GM12878 (cell line): ENCODE measurements around the gene FOXJ1. TPM values are rescaled to one million over a fixed set of nuclear protein-coding genes. Genes with fewer than 3 reads are reported as not detected.

Experiments used
- ASH2L ChIP-seq: fragments of 300-600, 200-600 bp; sonication (generic); IDR thresholded peaks from 2 replicates; pipeline ENCODE4 v1.6.1; 2017; ENCODE audit warnings: low read depth, mild to moderate bottlenecking, borderline replicate concordance
- BMI1 ChIP-seq: fragments of 450-650 bp; IDR thresholded peaks from 2 replicates; pipeline ENCODE4 v1.6.1; 2016; ENCODE audit warnings: mild to moderate bottlenecking, moderate library complexity, borderline replicate concordance
- CBX5 ChIP-seq: sonication (generic); IDR thresholded peaks from 2 replicates; pipeline ENCODE4 v1.6.1; 2016; ENCODE audit warnings: low read depth, moderate library complexity, mild to moderate bottlenecking, inconsistent platforms
- CREB1 ChIP-seq: IDR thresholded peaks from 2 replicates; pipeline ENCODE4 v1.6.1; 2012; ENCODE audit warnings: low read depth, mild to moderate bottlenecking, inconsistent platforms
- FOXM1 ChIP-seq: IDR thresholded peaks from 2 replicates; pipeline ENCODE4 v1.6.1; 2012; ENCODE audit warnings: low read depth, mild to moderate bottlenecking, inconsistent platforms, low read length, moderate library complexity
- IRF4 ChIP-seq: IDR thresholded peaks from 2 replicates; pipeline ENCODE4 v1.6.1; 2011; ENCODE audit warnings: low read depth, low read length
- KDM1A ChIP-seq: fragments of 200-600 bp; sonication (generic); IDR thresholded peaks from 2 replicates; pipeline ENCODE4 v1.6.1; 2016; ENCODE audit warnings: borderline replicate concordance
- MEF2A ChIP-seq: IDR thresholded peaks from 2 replicates; pipeline ENCODE4 v1.6.1; 2011; ENCODE audit warnings: low read depth, mild to moderate bottlenecking, low read length, moderate library complexity; ENCODE audit not compliant: insufficient read depth
- MTA2 ChIP-seq: fragments of 450-650 bp; IDR thresholded peaks from 2 replicates; pipeline ENCODE4 v1.6.1; 2016; ENCODE audit warnings: low read depth, mild to moderate bottlenecking, moderate library complexity
- NFYB ChIP-seq: IDR thresholded peaks from 2 replicates; pipeline ENCODE4 v1.6.1; 2011; ENCODE audit warnings: low read depth, mild to moderate bottlenecking, low read length, improper control_type of control experiment, moderate library complexity; ENCODE audit not compliant: insufficient read depth
- POU2F2 ChIP-seq: IDR thresholded peaks from 3 replicates; pipeline ENCODE4 v1.6.1; 2011; ENCODE audit warnings: low read depth, mild to moderate bottlenecking, low read length, borderline replicate concordance
- SIX5 ChIP-seq: IDR thresholded peaks from 2 replicates; pipeline ENCODE4 v1.6.1; 2011; ENCODE audit warnings: mild to moderate bottlenecking, low read depth, low read length, moderate library complexity; ENCODE audit not compliant: severe bottlenecking
- SREBF2 ChIP-seq: IDR thresholded peaks from 2 replicates; pipeline ENCODE4 v1.6.1; 2012; ENCODE audit warnings: mild to moderate bottlenecking, low read length
- STAT3 ChIP-seq: IDR thresholded peaks from 2 replicates; pipeline ENCODE4 v1.6.1; 2011; ENCODE audit warnings: low read depth, low read length, improper control_type of control experiment
- TCF3 ChIP-seq: IDR thresholded peaks from 2 replicates; pipeline ENCODE4 v1.6.1; 2012; ENCODE audit warnings: low read depth, mild to moderate bottlenecking, low read length, borderline replicate concordance; ENCODE audit not compliant: insufficient read depth
- ZBED1 ChIP-seq: IDR thresholded peaks from 2 replicates; pipeline ENCODE4 v1.6.1; 2016; ENCODE audit warnings: borderline replicate concordance
- ZSCAN29 ChIP-seq: fragments of 450-650 bp; IDR thresholded peaks from 2 replicates; pipeline ENCODE4 v1.6.1; 2017; ENCODE audit warnings: mild to moderate bottlenecking, moderate library complexity
- polyA plus RNA-seq, 11 experiments: library from polyadenylated mRNA; depleted of rRNA in 4 of 11; unstranded in 6 of 11; stranded (reverse) in 5 of 11; fragments of >200 nt; fragmentation: Nextera tagmentation in 4 of 11; fragmentation: Illumina TruSeq in 1 of 11; extraction: Ambion mirVana in 4 of 11; extraction: Trizol in 1 of 11; gene quantifications; 1 replicate in 1 of 11; 2 replicates in 10 of 11; pipeline versions ENCODE4 v1.2.1 to v1.2.3, GENCODE V29; 2011 to 2016; ENCODE audit warnings: inconsistent platforms in 2 of 11, missing spikeins in 2 of 11, low read depth in 1 of 11
- total RNA-seq, 4 experiments: library from RNA; depleted of rRNA in 3 of 4; stranded (reverse); fragments of >200 nt in 3 of 4; fragmentation: Illumina TruSeq in 1 of 4; extraction: Trizol in 1 of 4; gene quantifications; 2 replicates each; pipeline versions ENCODE4 v1.2.1 to v1.2.3, GENCODE V29; 2013 to 2021
- TF ChIP-seq, protein P1 (sequence below): IDR thresholded peaks from 2 replicates; pipeline ENCODE4 v1.6.1; 2012; ENCODE audit warnings: mild to moderate bottlenecking, low read depth, low read length
- TF ChIP-seq, protein P2 (sequence below): IDR thresholded peaks from 2 replicates; pipeline ENCODE4 v1.6.1; 2012; ENCODE audit warnings: low read depth, low read length, improper control_type of control experiment
- TF ChIP-seq, protein P3 (sequence below): IDR thresholded peaks from 2 replicates; pipeline ENCODE4 v1.6.1; 2011; ENCODE audit warnings: borderline replicate concordance, low read depth, mild to moderate bottlenecking, moderate library complexity, low read length; ENCODE audit not compliant: insufficient read depth, poor library complexity, severe bottlenecking
- TF ChIP-seq, protein P4 (sequence below): fragments of 150-350 bp; IDR thresholded peaks from 2 replicates; pipeline ENCODE4 v1.6.1; 2016; ENCODE audit warnings: low read depth, low read length

FOXJ1 gene
- total and polyA plus RNA-seq, 10 of the 15 experiments (the other 5 are each of a cell fraction or from before 2014, with no cell fraction given), result not detected

DNA sequence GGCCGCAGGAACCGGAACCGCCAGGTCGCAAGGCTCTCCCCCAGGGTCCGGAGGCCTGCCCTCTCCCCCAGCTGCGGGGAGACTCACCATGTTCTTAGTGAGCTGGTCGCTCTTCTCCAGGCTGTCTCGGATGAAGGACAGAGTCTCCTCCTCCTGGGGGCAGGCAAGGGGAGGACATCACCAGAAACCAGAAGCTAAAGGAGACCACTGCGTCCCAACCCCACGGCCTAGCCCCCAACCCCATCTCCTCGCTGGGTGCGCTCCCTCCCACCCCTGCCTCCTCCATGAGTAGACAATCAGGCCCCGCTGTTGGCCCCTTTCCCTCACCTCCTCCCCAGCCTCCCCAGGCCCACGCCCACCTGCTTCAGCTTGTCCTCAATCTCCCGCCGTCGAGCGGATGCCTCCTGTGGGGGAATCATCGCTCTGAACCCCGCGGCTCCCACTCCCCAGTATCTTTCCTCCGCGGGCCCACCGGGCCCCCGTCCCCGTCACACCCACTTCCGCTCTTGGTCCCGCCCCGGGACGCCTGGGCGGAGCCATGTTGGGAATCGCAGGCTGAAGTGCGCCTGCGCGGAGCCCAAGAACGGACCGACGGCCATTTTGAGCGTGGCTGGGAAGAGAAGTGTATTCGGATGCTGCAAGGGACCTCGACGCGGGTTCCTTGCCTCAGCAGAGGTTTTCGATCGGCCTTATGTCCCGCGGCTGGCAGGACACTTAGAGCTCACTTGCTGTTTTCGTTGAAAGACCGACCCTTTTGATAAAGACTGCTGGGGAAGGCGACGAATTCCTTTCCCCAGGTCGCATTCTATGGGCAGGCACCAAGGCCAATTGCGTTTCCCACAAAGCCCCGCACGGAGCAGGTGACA, 37.5 kb downstream of the FOXJ1 start, which contains the start of gene EXOC7 (continued):
- TF ChIP-seq FOXM1, result no peak
- no peak for TF ChIP-seq KDM1A
- TF ChIP-seq, protein P1, sequence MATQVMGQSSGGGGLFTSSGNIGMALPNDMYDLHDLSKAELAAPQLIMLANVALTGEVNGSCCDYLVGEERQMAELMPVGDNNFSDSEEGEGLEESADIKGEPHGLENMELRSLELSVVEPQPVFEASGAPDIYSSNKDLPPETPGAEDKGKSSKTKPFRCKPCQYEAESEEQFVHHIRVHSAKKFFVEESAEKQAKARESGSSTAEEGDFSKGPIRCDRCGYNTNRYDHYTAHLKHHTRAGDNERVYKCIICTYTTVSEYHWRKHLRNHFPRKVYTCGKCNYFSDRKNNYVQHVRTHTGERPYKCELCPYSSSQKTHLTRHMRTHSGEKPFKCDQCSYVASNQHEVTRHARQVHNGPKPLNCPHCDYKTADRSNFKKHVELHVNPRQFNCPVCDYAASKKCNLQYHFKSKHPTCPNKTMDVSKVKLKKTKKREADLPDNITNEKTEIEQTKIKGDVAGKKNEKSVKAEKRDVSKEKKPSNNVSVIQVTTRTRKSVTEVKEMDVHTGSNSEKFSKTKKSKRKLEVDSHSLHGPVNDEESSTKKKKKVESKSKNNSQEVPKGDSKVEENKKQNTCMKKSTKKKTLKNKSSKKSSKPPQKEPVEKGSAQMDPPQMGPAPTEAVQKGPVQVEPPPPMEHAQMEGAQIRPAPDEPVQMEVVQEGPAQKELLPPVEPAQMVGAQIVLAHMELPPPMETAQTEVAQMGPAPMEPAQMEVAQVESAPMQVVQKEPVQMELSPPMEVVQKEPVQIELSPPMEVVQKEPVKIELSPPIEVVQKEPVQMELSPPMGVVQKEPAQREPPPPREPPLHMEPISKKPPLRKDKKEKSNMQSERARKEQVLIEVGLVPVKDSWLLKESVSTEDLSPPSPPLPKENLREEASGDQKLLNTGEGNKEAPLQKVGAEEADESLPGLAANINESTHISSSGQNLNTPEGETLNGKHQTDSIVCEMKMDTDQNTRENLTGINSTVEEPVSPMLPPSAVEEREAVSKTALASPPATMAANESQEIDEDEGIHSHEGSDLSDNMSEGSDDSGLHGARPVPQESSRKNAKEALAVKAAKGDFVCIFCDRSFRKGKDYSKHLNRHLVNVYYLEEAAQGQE, result no peak
- TF ChIP-seq TCF3, result no peak
- TF ChIP-seq SREBF2, result no peak
- TF ChIP-seq, protein P2, sequence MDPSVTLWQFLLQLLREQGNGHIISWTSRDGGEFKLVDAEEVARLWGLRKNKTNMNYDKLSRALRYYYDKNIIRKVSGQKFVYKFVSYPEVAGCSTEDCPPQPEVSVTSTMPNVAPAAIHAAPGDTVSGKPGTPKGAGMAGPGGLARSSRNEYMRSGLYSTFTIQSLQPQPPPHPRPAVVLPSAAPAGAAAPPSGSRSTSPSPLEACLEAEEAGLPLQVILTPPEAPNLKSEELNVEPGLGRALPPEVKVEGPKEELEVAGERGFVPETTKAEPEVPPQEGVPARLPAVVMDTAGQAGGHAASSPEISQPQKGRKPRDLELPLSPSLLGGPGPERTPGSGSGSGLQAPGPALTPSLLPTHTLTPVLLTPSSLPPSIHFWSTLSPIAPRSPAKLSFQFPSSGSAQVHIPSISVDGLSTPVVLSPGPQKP, result no peak
- no peak for TF ChIP-seq CBX5
- TF ChIP-seq, protein P3, sequence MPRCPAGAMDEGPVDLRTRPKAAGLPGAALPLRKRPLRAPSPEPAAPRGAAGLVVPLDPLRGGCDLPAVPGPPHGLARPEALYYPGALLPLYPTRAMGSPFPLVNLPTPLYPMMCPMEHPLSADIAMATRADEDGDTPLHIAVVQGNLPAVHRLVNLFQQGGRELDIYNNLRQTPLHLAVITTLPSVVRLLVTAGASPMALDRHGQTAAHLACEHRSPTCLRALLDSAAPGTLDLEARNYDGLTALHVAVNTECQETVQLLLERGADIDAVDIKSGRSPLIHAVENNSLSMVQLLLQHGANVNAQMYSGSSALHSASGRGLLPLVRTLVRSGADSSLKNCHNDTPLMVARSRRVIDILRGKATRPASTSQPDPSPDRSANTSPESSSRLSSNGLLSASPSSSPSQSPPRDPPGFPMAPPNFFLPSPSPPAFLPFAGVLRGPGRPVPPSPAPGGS, result peak; percentile 33
- TF ChIP-seq POU2F2, result peak; percentile 78; the same call in 2 of the 3 replicates
- no peak for TF ChIP-seq STAT3
- no peak for TF ChIP-seq NFYB
- TF ChIP-seq MTA2, result no peak
- no peak for TF ChIP-seq ZSCAN29
- TF ChIP-seq, protein P4, sequence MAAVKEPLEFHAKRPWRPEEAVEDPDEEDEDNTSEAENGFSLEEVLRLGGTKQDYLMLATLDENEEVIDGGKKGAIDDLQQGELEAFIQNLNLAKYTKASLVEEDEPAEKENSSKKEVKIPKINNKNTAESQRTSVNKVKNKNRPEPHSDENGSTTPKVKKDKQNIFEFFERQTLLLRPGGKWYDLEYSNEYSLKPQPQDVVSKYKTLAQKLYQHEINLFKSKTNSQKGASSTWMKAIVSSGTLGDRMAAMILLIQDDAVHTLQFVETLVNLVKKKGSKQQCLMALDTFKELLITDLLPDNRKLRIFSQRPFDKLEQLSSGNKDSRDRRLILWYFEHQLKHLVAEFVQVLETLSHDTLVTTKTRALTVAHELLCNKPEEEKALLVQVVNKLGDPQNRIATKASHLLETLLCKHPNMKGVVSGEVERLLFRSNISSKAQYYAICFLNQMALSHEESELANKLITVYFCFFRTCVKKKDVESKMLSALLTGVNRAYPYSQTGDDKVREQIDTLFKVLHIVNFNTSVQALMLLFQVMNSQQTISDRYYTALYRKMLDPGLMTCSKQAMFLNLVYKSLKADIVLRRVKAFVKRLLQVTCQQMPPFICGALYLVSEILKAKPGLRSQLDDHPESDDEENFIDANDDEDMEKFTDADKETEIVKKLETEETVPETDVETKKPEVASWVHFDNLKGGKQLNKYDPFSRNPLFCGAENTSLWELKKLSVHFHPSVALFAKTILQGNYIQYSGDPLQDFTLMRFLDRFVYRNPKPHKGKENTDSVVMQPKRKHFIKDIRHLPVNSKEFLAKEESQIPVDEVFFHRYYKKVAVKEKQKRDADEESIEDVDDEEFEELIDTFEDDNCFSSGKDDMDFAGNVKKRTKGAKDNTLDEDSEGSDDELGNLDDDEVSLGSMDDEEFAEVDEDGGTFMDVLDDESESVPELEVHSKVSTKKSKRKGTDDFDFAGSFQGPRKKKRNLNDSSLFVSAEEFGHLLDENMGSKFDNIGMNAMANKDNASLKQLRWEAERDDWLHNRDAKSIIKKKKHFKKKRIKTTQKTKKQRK, result no peak
- no peak for TF ChIP-seq IRF4
- peak; percentile 70 for TF ChIP-seq CREB1
- no peak for TF ChIP-seq BMI1
- TF ChIP-seq ASH2L, result no peak
- no peak for TF ChIP-seq ZBED1
- TF ChIP-seq SIX5, result no peak
- no peak for TF ChIP-seq MEF2A
